ENCODE data around the gene TCEAL8.
"Not testable (repeated sequence)": the region's sequence is repeated elsewhere in the genome, so short reads cannot be mapped to it uniquely, and the experiment has no call there.

The TCEAL8 gene, protein sequence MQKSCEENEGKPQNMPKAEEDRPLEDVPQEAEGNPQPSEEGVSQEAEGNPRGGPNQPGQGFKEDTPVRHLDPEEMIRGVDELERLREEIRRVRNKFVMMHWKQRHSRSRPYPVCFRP

GRCh38 chrX:103254921-103255493 is at the start of gene TCEAL8:
TSS of gene TCEAL8 (minus strand) at chrX:103255155. CDS start at chrX:103253979, 1,176 bp downstream.
- DNase-seq (ENCODE audit: low spot score) = peak; percentile 58

DNA sequence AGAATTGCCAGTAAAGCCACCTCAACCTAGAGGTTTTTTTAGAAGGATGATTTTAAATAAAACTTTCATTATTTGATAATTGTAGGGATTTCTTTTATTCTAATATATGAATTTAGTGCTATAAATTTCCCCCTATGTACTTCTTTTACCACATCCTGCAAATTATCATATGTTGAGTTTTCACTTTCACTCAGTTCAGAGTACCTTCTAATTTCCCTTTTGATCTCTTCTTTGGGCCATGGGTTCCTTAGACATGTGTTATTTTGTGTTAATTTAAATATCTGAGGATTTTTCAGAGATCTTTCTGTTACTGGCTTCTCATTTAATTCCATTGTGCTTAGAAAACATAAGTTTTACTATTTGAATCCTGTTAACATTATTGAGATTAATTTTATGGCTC is 49.8 kb upstream of the TCEAL8 start:
- DNase-seq (ENCODE audit: low spot score) = no peak

- DNase-seq (ENCODE audit: low spot score) = no peak
These were observed 38.2 kb upstream of the TCEAL8 start for GRCh38 chrX:103293118-103293517.

- DNase-seq (ENCODE audit: low spot score) = no peak
These were observed 24.7 kb upstream of the TCEAL8 start for GRCh38 chrX:103279624-103280023.

- no peak for DNase-seq (ENCODE audit: low spot score)
These were observed 21.6 kb upstream of the TCEAL8 start, which contains the start of gene TCEAL5 for GRCh38 chrX:103276581-103277002. TSS of gene TCEAL5 (minus strand) at chrX:103276750. CDS start at chrX:103274563, 2,187 bp downstream.

GRCh38 chrX:103275947-103276567 is 21.1 kb upstream of the TCEAL8 start:
- no peak for DNase-seq (ENCODE audit: low spot score)

DNA sequence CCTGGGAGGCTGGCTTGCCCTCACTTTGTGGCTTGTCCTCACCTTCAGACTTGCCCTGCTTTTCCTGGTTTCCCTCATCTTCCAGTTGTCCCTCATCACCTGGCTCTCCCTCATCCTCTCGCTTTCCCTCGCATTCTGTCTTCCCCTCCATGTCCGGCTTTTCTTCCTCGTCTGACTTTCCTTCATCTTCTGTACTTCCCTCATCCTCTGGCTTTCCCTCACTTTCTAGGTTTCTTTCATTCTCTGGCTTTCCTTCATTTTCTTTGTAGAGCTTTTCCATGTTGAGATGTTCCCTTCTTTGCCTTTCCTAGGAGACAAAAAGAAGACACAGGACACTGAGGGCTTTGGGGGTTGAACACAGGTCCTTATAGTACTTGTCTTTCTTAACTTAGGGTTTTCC is 19.3 kb upstream of the TCEAL8 start:
- no peak for DNase-seq (ENCODE audit: low spot score)

- DNase-seq (ENCODE audit: low spot score) = no peak
These were observed 3.3 kb upstream of the TCEAL8 start for GRCh38 chrX:103258275-103258674.

- DNase-seq (ENCODE audit: low spot score) = no peak
These were observed 1.7 kb upstream of the TCEAL8 start for GRCh38 chrX:103256651-103257050.

DNA sequence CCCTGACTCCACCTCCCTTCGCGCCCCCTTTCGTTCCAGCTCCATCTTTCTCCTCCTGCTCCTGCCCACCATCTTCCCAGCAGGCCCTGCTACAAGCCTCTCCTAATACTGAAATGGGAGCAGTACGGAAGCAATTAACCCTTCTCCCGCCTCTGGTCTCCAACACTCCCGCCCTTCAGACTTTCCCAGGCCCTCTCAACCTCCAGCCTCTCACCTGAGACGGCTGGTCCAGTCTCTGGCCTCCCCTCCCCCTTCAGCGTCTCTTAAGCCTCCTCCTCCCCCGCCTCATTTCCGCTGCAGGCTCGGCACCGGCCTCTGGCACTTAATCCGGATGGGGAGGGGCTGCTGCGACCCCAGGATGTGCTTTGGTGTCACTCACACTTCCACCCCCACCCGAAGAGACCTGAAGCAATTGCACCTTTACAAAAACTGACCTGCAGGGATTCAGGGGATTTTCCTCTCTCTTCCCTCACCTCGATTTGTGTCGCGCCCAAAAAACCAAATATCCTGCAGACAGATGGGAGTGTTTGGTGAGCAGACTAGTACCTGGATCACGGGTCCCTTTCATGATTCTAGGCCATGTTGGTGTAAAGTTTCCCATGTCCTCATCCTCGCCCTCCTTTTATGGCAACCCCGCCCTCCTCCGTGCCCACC is 657 bp downstream of the TCEAL8 start:
- DNase-seq (ENCODE audit: low spot score) = peak; percentile 36

DNA sequence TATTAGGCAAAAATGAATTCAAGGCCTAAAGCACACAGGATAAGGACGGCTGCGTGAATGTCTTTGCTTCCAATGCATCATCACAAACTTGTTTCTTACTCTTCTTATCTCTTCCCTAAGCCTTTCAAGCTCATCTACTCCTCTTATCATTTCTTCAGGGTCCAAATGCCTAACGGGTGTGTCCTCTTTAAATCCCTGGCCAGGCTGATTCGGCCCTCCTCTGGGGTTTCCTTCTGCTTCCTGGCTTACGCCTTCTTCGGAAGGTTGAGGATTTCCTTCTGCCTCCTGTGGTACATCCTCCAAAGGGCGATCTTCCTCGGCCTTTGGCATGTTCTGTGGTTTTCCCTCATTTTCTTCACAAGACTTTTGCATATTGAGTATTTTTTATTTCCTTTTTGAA is 1.3 kb downstream of the TCEAL8 start:
- DNase-seq (ENCODE audit: low spot score) = no peak

DNA sequence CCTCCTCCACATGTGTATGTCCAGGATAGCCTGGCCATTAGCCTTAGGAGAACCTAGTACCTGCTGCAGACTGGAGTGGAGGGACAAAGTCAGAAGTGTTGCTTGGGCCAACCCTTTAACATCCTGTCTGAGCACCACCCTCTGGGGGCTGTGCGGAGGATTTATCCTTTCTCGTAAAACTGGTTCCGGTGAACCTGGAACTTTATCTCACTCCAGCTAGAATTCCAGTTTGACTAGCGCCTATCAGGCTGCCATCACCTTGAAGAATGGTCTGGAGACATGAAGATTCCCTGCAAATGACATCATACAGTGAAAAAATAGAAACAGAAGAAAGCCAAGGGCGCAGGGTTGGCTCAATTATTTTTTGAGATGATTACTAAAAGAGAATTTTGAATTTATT is 4.0 kb downstream of the TCEAL8 start:
- no peak for DNase-seq (ENCODE audit: low spot score)

GRCh38 chrX:103249805-103250204 is 5.2 kb downstream of the TCEAL8 start:
- no peak for DNase-seq (ENCODE audit: low spot score)

DNA sequence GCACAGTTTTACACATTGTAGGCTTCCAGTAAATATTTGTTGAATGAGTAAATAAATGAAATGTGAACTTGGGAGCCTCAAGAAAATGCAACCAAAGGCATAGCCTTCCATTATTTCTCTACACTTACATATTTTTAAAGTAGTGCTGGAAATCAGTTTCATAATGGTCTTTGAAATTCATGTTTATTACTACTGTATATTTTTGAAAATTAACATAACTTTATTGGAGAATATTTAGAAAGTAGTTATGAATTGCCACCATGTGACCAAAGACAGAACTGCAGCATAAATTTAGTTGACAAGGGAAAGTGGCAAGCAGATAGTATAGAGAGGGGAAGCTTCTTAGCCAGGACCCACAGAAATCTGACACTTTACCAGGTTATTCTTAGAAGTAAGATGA is 6.4 kb downstream of the TCEAL8 start:
- peak; percentile 1 for DNase-seq (ENCODE audit: low spot score)

- no peak for DNase-seq (ENCODE audit: low spot score)
These were observed 14.8 kb downstream of the TCEAL8 start for GRCh38 chrX:103240155-103240554.

- DNase-seq (ENCODE audit: low spot score) = no peak
These were observed 18.7 kb downstream of the TCEAL8 start for GRCh38 chrX:103236296-103236695.

GRCh38 chrX:103235608-103236007 is 19.3 kb downstream of the TCEAL8 start:
- not testable (repeated sequence) for DNase-seq (ENCODE audit: low spot score)

GRCh38 chrX:103234869-103235268 is 20.1 kb downstream of the TCEAL8 start:
- no peak for DNase-seq (ENCODE audit: low spot score)

GRCh38 chrX:103233263-103233662 is 21.7 kb downstream of the TCEAL8 start:
- DNase-seq (ENCODE audit: low spot score) = no peak

- DNase-seq (ENCODE audit: low spot score) = not testable (repeated sequence)
These were observed 29.0 kb downstream of the TCEAL8 start for GRCh38 chrX:103225918-103226317.

GRCh38 chrX:103220511-103221323 is 34.2 kb downstream of the TCEAL8 start:
- no peak for DNase-seq (ENCODE audit: low spot score)

DNA sequence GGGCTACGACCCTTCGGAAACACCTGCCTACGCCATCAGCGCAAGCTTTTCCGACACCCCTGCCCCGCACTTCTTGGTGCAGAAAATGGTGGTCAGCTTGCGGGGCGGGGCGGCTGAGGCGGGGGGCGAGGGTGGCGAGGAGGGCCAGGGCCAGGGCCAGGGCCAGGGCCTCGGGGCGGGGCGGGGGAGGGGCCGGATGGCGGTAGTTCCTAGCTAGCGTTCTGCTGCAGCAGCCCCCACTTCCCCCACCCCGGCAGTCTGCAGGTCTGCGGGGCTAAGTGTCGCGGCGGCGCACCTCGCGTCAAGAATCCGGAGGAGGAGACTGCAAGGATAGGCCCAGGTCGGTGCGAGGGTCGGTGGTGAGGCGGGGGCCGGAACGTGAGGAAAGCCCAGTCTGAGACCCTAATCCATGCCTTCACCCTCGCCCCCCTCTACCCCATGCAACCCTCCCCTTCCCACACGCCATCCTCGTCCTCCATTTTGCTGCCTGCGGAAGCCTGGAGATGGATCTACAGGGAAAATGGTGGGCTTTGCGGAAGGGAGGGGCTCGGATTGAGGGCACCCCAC is 39.4 kb downstream of the TCEAL8 start:
- DNase-seq (ENCODE audit: low spot score) = peak; percentile 12

Data from CD4-positive, alpha-beta T cell treated with Interleukin-6 at 100 ng/mL for 8 hours (primary cell).